Measurements from ENCODE around the gene RHO. TPM values are rescaled to one million over a fixed set of nuclear protein-coding genes. Genes with fewer than 3 reads are reported as not detected.

Gene RHO
- polyA plus RNA-seq, 1 donor (not counting 4 experiments of a cell fraction or from before 2014, with no cell fraction given) = not detected

GRCh38 chr3:129579991-129580390, 51.6 kb downstream of the RHO start:
- dilution Hi-C loops (cut with MboI; ENCODE audit: extremely low pct_ligation_motif_present, low sequenced_read_pairs) = no loop called here
- DNase-seq (ENCODE audit: low read depth, low spot score) (no peak), FAIRE-seq (no peak)
- H3K9ac ChIP-seq (ENCODE audit: control insufficient read depth, extremely low read depth, insufficient read depth, low read length) = no peak overlapping the region
- no peaks in the 10 kb centered on the region for H3K4me1 ChIP-seq (ENCODE audit: control insufficient read depth, extremely low read depth, insufficient read depth, low read length)
- TF ChIP-seq CTCF (optimal IDR thresholded peaks at IDR 0.05 in 1 of 3, IDR thresholded peaks at IDR 0.05 in 1 of 3, conservative IDR thresholded peaks at IDR 0.05 in 1 of 3; ENCODE audit: extremely low read depth in 1 of 3, insufficient read depth in 2 of 3, low read length in 3 of 3) (no peak), EZH2 (IDR thresholded peaks at IDR 0.05; ENCODE audit: low read length) (no peak)
- H3K27ac ChIP-seq (ENCODE audit: control insufficient read depth, insufficient read depth, low read length) = no peak overlapping the region
- H3K4me2 ChIP-seq (ENCODE audit: control insufficient read depth, extremely low read depth, insufficient read depth, low read depth, low read length) = no peak overlapping the region
- no peaks in the 10 kb centered on the region for H3K9me3 ChIP-seq (ENCODE audit: control insufficient read depth, low read depth, low read length)
- H3K36me3 ChIP-seq (ENCODE audit: control insufficient read depth in 2 of 2, extremely low read depth in 1 of 2, insufficient read depth in 2 of 2, low read length in 2 of 2) = no peaks in the 10 kb centered on the region
- H4K20me1 ChIP-seq (ENCODE audit: control insufficient read depth, extremely low read depth, insufficient read depth, low read length) = no peaks in the 10 kb centered on the region
- H3K27me3 ChIP-seq (ENCODE audit: control insufficient read depth, extremely low read depth, insufficient read depth, low read length) = no peaks in the 10 kb centered on the region
- H3K9me1 ChIP-seq (ENCODE audit: control insufficient read depth, extremely low read depth, insufficient read depth, low read length) = no peaks in the 10 kb centered on the region
- H3K79me2 ChIP-seq (ENCODE audit: control insufficient read depth, insufficient read depth, low read length) = no peaks in the 10 kb centered on the region
- no peak overlapping the region for H3K4me3 ChIP-seq (ENCODE audit: control insufficient read depth in 2 of 3, extremely low read depth in 1 of 3, insufficient read depth in 2 of 3, low read depth in 1 of 3, low read length in 3 of 3)
- H2AFZ ChIP-seq (ENCODE audit: control insufficient read depth, low read length) = no peak overlapping the region

- H3K36me3 ChIP-seq (ENCODE audit: control insufficient read depth in 2 of 2, extremely low read depth in 1 of 2, insufficient read depth in 2 of 2, low read length in 2 of 2) = no peaks in the 10 kb centered on the region
- H3K4me2 ChIP-seq (ENCODE audit: control insufficient read depth, extremely low read depth, insufficient read depth, low read depth, low read length) = no peak overlapping the region
- no peaks in the 10 kb centered on the region for H3K4me1 ChIP-seq (ENCODE audit: control insufficient read depth, extremely low read depth, insufficient read depth, low read length)
- FAIRE-seq = no peak
- no peaks in the 10 kb centered on the region for H4K20me1 ChIP-seq (ENCODE audit: control insufficient read depth, extremely low read depth, insufficient read depth, low read length)
- no peaks in the 10 kb centered on the region for H3K9me3 ChIP-seq (ENCODE audit: control insufficient read depth, low read depth, low read length)
- no peak overlapping the region for H3K27ac ChIP-seq (ENCODE audit: control insufficient read depth, insufficient read depth, low read length)
- no peak overlapping the region for H3K4me3 ChIP-seq (ENCODE audit: control insufficient read depth in 2 of 3, extremely low read depth in 1 of 3, insufficient read depth in 2 of 3, low read depth in 1 of 3, low read length in 3 of 3)
- no peaks in the 10 kb centered on the region for H3K27me3 ChIP-seq (ENCODE audit: control insufficient read depth, extremely low read depth, insufficient read depth, low read length)
- no peak overlapping the region for H2AFZ ChIP-seq (ENCODE audit: control insufficient read depth, low read length)
- DNase-seq (ENCODE audit: low read depth, low spot score) = no peak
- H3K9me1 ChIP-seq (ENCODE audit: control insufficient read depth, extremely low read depth, insufficient read depth, low read length) = no peaks in the 10 kb centered on the region
- dilution Hi-C loops (cut with MboI; ENCODE audit: extremely low pct_ligation_motif_present, low sequenced_read_pairs) = no loop called here
- H3K79me2 ChIP-seq (ENCODE audit: control insufficient read depth, insufficient read depth, low read length) = no peaks in the 10 kb centered on the region
- no peak for TF ChIP-seq EZH2 (IDR thresholded peaks at IDR 0.05; ENCODE audit: low read length)
- TF ChIP-seq CTCF (optimal IDR thresholded peaks at IDR 0.05 in 1 of 3, IDR thresholded peaks at IDR 0.05 in 1 of 3, conservative IDR thresholded peaks at IDR 0.05 in 1 of 3; ENCODE audit: extremely low read depth in 1 of 3, insufficient read depth in 2 of 3, low read length in 3 of 3) = no peak
- no peak overlapping the region for H3K9ac ChIP-seq (ENCODE audit: control insufficient read depth, extremely low read depth, insufficient read depth, low read length)
These were observed 53.2 kb downstream of the RHO start for GRCh38 chr3:129581623-129582022.
